Fibroblast of upper back skin (primary cell): ENCODE results near the gene NKAIN2.
"Not testable (repeated sequence)": the region's sequence is repeated elsewhere in the genome, so short reads cannot be mapped to it uniquely, and the experiment has no call there.

Experiments
- DNase-seq: peaks from one replicate; pipeline ENCODE4 v3.0.0-alpha.2; 2013

The NKAIN2 gene

DNA sequence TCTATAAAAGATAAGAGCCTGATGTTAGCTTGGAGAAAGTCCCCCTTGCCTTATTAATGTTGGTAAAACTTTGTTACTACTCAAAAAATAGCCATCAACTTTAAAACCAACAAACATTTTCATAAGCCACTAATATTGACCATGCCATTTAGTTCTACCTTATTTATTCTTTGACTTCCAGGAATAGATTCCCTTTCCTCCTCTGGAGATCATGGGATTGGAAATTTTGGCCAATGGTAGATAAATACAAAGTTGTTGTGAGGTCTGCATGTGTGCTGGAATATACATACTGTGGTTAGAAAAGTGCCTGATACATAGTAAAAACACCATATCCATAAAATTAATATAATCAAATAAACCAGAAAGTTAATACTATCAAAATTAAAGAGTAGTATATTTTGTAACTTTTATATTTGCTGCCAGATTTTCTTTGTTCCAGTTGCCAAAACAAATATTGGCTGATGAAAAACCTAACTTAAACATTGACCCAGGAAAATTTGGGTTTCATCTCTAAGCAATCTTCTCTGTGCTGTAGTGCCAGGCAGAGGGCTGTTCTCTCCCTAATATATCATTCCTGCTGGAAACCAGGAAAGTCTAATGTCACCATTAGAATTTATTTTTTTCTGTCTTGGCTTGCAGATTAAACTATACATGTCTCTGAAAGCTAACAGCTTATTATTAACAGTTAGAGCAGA lies 169.1 kb downstream of the NKAIN2 start:
- no peak for DNase-seq

DNA sequence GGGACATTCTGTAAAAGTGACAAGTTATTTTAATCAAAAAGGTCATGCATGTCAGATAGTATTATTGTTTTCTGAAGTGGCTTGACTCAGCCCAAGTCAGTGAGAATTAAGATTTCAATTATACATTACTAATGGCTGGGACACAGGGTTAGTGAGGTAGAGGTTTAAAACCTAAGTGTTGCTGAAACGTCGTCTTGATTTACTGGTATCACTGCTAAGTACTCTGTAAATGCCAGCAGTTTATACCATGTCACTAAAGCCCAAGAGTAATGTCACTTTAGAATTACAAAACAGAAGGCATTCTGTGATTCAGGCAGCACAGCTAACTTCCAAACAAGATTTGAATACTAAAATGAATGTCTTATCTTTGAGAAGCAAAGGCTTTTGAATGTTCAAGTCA lies 176.6 kb downstream of the NKAIN2 start:
- no peak for DNase-seq

DNA sequence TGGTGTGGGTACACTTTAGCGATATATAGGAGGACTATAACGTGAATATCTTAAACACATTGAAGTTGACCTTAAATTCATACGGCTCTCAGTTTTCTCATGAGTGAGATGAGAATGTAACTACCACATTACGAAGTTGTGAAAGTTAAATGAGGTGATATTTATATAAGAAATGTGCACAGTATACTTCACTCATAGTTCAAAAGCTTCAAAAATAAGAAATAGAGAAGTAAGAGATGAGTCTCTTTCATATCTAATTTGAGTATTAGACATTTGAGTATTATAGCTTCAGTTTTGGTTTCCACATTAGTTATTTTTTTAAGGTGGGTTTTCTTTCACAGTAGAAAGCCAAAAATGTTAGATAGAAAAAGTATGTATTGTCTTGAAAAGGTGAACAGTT lies 183.3 kb downstream of the NKAIN2 start:
- DNase-seq, result no peak

DNA sequence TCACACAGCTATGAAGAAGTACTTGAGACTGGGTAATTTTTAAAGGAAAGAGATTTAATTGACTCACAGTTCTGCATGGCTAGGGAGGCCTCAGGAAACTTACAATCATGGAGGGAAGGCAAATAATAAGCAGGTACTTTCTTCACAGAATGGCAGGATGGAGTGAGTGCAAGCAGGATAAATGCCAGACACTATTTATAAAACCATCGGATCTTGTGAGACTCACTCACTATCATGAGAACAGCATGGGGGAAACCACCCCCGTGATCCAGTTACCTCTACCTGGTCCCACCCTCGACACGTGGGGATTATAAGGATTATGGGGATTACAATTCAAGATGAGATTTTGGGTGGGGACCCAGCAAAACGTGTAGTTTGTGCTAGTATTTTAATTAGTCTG lies 186.3 kb downstream of the NKAIN2 start:
- DNase-seq, result not testable (repeated sequence)

DNA sequence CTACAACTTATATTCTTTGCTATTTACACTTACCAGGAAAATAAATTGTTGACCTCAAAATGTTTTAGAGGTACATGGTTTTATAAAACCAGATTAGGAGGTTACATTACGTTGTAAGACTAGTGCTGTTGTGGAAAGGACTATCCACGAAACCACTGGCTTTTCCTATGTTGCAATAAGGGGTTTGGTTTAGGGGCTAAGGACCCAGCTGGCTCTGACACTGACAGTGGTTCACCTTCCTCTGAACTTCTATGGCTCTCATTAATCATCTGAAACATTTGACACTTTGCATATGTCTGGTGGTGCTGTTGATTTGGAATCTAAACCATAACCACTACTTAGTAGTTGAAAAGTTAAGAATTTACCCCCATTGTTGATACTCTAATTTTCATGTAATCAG lies 186.7 kb downstream of the NKAIN2 start:
- no peak for DNase-seq

DNA sequence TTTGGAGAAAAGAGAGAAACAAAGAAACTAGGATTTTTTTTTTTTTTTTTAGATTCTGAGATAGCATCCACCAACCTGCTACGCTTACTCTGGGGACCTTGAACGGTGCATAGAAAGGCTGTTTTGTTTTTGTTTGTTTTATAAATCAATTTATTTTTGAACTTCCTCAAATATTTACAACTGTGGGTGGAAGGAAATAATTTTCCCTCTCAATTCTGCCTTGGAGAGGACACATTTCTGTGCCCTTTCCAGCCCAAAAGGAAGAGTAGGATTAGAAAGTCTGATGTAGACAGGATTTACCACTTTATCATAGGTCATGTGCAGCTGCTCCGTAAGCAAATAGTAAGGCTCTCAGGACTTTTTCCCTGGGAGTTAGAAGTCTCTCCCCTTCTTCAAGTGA lies 190.5 kb downstream of the NKAIN2 start:
- DNase-seq, result no peak

DNA sequence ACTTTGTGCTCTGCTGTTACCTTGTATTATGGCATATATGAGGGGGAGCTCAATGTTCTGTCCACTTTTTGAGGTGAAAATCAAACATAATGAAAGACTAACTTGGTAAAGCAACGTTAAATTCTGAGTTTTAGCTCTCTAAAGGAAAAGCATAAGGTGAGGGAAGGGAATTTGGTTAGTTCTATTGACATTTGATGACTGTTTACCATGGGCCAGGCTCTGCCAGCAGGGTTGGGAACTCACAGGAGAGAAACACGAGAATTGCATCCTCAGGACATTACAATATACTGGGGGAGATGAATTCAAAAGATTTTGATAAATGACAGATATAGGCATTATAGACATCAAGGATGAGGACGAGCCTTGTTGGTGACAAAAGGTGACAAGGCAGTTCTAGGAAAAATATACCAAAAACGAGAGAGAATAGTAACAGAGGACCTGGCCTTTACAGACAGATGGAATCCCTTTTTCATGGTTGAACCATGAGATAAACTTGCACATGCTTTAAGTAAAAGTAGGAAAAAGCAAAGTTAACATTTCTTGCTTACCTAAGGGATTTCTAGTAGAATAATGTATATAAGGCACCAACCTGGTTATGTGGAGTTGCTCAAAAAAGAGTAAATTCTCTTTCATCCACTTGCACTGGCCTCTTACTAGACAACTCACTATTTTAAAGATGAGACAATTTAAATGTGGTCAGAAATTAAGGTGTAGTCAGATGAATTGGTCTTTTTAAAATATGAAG lies 191.4 kb downstream of the NKAIN2 start:
- no peak for DNase-seq

DNA sequence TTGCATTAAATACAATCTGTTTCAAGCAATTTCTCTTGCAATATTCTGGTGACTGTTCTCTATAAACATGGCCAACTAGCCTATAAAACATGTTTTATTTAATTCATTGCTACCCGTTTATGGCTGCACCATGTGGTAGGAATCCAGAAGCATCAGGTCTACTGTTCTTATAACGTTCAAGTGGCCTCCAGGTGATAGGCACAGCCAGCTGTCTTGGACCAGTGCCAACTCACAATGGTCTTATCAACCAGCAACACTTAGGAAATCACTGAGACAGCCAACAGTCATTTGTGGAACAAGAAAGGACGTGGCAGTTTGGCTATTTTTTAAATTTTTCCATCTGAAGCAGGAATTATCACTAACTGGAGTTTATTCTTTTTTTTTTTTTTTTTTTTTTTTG lies 193.6 kb downstream of the NKAIN2 start:
- no peak for DNase-seq

DNA sequence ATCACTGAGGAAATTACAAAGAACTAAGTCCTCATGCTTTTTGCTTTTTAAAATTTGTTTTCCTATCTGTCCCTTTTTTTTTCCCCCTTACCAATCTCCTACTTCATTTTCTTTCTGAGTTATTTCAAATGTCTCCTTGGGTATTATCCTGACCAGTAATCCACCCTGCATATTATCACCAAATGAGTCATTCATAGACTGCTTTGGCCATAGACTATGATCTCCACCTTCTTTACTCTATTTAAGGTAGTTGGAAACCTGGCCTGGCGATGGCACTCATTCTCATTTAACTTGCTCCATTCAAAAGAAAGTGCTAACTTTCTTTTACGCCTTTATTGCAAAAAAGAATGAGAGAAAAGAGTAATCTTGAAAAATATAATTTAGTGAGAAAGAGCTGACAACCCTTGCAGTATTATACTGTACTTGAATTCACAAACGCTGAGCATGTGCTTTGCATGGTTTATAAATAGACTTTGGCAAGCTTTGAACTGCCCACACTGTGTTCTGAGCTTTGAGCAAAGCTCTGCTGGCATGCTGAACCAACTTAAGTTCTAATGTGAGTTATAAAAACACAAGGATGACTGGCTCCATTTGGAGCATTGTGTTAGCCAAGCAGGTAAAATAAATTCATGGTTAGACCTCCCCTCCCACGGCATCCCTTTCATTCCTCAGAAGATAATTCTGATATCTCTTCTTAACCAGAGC lies 198.9 kb downstream of the NKAIN2 start:
- DNase-seq, result no peak

DNA sequence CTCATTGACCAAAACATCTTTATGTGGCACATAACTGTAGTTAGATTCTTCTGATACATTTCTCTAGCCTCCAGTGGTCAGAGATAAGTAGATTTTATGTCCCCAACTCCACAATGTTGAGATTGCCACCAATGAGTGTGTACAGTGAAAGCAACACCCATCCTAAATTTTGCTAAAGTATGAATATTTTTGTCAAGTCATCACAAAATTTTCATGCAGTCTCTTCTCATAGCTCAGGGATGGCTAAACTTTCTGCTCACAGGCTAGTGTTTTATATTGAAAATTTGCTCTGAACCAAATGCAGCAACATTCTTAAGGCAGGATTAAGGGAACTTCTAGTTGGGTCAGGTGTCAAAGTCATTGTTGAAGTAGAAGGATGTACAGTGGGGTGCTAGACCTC lies 203.6 kb downstream of the NKAIN2 start:
- no peak for DNase-seq

DNA sequence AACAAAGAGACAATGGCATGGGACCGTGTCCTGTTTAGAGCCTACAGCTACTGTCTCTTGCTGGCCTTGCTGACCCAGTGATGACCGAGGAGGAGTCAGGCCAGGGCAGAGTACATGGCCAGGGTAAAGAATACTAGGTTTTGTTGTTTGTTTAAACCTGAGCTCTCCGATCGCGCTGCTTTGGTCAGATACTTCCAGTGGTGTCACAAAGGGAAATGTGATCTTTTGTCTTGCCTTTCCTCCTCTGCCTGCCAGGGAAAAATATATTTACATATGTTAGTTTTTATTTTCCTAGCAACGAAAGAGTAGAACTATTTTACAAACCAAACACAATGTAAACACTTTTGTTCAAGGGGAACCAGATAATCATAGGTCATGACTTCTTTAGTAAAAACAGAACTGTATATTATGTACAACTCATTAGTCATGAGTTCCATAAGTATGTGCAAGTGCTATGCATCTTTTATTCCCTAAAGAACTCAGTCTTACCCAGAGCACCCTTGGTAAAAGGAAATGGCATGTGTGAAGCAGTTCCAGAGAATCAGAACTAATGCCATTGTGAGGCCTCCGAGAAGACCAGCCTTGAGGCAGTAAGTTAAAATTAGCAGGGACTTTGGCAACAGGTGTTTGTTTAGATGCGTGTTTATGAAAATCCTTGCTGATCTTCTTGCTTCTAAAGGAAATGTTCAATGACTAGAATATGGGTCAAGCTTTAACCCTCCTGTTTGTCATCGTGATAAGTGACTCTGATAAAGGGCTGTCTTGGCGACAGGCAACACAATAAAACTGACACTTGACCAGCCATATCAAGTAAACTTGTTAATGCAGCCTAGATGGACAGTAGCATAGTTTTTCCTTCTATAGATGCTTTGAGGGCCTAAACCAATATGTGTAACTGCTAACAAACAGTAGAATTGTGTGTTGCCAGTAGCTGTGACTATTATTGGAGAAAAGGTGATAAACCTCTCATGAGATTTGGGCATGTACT lies 204.6 kb downstream of the NKAIN2 start:
- DNase-seq, result no peak

DNA sequence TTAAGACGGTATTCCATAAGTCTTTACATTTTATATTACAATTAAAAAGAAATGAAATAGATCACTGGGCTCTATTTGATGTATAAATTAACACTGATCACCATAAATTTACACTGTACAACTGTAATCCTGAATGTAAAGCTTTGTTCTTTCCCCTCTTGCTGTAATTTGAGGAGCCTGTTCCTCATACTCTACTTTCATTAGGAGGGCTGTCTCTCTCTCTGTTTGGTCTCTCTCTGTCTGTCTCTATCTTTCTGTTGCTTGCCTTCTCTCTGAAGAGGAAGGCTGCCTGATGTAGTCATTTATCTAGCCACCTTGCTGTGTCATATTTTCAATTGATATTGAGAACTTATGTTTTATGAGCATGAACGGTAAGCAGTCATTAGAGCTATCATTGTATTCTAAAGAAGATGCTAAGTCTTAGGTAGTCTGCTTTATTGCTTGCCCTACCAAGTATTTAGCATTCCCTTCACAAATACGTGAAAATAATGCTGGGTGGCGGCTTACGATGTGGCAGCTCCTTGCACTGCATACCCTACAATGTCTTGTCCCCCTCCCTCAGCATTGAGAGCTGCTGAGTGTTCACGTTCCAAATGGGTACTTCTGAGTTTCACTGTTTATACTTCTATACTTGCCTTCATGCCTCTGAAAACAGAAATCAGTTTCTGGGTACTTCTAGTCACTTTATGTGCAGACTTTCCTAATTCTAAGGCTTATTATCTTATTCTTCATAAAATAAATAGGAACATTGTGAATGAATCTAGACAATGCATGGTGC lies 205.5 kb downstream of the NKAIN2 start:
- DNase-seq, result no peak

DNA sequence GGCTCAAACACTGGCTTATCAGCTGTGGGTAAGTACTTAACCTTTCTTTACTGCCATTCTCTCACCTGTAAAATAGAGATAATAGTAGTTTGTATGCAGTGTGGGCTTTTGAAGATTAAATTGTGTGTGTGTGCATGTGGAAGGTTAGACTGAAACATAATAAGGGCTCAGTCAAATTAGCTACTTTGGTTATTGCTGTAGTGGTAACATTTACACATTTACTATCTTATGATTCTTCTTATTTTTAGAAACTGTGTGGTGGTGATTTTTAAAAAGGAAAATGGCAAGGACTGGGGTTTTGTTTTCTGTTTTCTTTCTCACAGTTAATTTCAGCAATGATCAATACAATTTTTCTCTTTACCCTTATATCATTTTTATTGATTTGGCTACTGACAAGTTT lies 206.9 kb downstream of the NKAIN2 start:
- no peak for DNase-seq

DNA sequence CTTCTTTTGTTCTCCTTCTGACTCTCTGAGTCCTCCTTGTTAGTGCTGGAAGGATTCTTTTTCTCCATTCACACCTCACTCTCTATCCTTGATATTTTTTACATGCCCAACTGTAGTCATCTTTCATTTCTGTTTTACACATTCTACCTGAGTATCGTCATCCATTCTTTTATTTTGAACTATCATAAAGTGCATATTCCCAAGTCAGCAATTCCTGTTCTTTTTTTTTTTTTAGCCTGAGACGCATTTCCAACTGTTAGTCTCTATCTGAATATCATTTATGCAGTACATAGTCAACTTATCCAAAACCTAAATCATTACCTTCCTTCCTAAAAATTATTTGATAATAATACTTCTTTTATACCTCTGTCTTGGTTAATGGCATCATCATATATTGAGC lies 207.5 kb downstream of the NKAIN2 start:
- DNase-seq, result no peak

DNA sequence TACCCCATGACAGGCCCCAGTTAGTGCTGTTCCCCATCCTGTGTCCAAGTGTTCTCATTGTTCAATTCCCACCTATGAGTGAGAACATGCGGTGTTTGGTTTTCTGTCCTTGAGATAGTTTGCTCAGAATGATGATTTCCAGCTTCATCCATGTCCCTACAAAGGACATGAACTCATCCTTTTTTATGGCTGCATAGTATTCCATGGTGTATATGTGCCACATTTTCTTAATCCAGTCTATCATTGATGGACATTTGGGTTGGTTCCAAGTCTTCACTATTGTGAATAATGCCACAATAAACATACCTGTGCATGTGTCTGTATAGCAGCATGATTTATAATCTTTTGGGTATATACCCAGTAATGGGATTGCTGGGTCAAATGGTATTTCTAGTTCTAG lies 218.4 kb downstream of the NKAIN2 start:
- DNase-seq, result not testable (repeated sequence)

DNA sequence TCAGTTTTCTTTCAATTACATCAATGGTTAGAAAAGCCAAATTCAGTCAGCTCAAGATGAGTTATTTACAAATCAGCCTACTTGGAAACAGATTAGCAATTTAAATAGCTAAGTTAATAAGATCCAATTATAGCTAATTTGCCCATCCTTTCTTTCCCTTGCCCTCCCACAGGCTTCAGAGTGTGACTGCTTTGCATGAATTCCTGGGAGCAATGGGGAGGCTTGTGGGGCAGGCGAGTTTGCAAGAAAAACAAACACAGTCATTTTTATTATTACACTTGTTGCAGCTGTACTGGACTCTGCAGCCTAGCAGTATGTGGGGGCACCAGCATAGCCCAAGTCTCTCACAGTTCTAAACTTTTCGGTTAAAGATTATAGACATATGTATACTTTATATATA lies 219.0 kb downstream of the NKAIN2 start:
- no peak for DNase-seq

DNA sequence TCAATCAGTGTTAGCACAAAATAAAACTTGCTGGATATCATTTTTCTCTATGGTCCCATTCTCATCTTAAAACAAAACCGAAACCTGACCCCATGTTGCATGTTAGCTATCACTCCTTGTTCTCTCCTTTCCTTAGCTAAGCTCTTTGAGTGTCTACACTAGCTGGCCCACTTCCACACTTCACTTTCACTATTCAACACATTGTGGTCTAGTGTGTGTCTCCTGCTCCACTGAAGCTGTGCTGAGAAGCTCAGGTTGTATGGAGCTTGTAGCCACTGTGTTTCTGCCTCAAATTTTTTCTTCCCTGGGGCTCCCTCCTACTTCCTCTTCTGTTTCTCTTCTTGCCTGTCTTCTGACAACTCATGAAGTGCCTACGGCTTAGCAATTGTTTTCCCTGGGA lies 223.0 kb downstream of the NKAIN2 start:
- DNase-seq, result no peak

DNA sequence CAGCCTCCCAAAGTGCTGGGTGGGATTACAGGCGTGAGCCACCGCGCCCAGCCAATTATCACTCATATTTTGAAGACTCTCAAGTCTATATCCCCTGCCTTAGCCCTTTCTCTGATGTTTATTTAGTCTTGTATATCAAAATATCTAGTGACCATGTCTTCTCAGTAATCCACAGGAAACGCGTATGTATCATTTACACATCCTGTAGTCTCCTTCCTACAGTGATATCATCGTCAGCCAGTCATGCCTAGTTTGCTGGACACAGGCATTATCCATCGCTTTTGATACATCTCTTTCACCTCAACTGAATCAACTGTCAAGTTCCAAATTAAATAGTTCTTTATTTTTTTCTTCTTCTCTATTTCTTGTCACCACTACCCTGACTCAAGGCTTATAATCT lies 223.7 kb downstream of the NKAIN2 start:
- DNase-seq, result no peak

DNA sequence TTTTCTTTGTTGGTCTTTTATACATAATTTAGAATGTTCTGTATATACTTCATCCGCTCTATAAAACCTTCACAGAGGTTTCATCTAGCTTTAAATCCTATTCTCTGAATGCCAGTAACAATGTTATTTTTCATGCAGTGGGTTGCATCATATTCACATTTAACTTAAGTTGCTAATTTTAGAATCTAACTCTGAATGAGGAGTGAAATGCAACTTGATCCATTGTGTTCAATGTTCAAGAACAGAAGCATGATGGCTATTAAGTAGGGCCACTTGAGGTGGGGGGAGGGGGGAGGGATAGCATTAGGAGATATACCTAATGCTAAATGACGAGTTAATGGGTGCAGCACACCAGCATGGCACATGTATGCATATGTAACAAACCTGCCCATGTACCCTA lies 224.5 kb downstream of the NKAIN2 start:
- DNase-seq, result no peak

DNA sequence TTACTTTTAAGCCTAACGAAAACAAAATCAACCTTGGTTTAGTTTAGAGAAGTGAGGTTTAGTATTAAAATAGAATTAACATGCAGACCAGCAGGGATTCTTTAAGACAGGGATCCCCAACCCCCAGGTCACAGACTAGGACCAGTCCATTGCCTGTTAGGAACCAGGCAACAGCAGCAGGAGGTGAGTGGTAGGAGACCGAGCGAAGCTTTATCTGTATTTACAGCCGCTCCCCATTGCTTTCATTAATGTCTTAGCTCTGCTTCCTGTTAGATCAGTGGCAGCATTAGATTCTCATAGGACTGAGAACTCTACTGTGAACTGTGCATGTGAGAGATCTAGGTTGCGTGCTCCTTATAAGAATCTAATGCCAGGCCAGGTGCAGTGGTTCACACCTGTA lies 225.9 kb downstream of the NKAIN2 start:
- no peak for DNase-seq

DNA sequence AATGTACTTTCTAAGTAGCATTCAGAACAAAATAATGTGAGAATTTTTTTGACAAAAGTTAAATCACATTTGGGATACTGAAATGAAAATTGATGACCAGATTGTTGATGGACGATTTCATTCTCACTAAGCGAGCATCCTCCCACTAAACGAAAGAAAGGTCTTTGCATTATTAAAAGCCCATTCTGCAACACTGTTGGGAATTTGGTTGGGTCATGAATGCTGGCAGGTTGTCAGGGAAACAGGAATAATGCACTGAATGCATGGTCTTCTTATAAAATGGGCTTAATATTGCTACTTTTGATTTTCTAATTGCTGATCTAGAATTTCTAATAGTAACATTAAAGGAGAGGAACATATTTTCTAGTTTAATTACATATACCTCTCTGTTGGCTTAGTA lies 229.8 kb downstream of the NKAIN2 start:
- DNase-seq, result no peak

DNA sequence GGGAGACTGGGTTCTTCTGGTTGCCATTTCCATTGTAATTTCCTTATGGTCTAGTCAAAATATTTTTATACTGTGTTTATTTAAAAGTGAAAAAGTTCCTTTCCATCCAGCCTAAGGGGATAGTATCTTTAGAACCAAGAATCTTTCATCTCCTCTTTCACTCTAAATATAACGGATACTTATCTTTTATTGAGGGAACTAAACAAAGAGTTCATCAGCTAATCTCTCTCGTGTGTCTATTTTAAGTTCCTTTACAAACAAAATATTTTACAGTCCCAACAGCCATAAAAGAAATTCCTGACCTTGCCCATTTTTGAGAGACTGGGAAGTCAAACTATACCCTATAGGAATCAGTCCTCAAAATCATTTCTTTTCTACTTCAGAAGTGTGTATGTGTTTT lies 232.7 kb downstream of the NKAIN2 start:
- no peak for DNase-seq
